GM23248 (cell line): ENCODE measurements around the gene HOMER1.

Experiments used
- EZH2 ChIP-seq: fragments of 200-600 bp; sonication (generic); IDR thresholded peaks from 2 replicates; pipeline ENCODE4 v1.6.1; 2018; ENCODE audit warnings: antibody characterized with exemption, mild to moderate bottlenecking; ENCODE audit not compliant: insufficient read depth, poor library complexity, severe bottlenecking
- EZH2phosphoT487 ChIP-seq: fragments of 200-600 bp; sonication (generic); IDR thresholded peaks from 2 replicates; pipeline ENCODE4 v1.6.1; 2018; ENCODE audit warnings: antibody characterized with exemption, moderate library complexity, mild to moderate bottlenecking, low read depth; ENCODE audit not compliant: insufficient read depth

DNA sequence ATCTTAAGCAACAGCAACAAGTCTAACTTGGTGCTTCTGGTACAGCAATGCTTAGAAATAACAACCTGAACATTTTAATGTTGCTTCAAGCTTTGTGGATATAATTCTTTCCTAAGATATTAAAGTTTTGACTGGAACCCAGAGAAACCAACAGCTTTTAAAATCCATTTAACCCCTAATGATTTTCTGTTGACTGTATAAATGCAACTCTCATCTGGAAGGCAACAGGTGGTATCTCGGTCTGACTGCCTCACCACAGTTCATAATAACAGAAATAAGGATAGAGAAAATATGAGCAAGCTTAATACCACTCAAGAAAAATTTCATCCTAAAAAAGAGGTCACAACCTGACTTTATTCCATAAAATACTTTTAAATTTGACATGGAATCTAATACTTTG lies 116.9 kb downstream of the HOMER1 start:
- TF ChIP-seq EZH2 (no peak), EZH2phosphoT487 (no peak)
